HUES64 (cell line): ENCODE results near the gene SP4.
A peak's percentile ranks its signal among the peaks of the same experiment; 100 is the strongest.

ENCODE experiments used
- H3K27ac ChIP-seq: 2 replicates; pipeline ENCODE4 v1.7.0; 2013; ENCODE audit warnings: low read depth, low read length, inconsistent platforms
- H3K27me3 ChIP-seq: 2 replicates; pipeline ENCODE4 v1.6.1; 2013; ENCODE audit warnings: mild to moderate bottlenecking, low read length; ENCODE audit not compliant: insufficient read depth
- H3K36me3 ChIP-seq: 2 replicates; pipeline ENCODE4 v1.6.1; 2013; ENCODE audit warnings: mild to moderate bottlenecking, low read length; ENCODE audit not compliant: insufficient read depth
- H3K4me1 ChIP-seq: 2 replicates; pipeline ENCODE4 v1.6.1; 2013; ENCODE audit warnings: mild to moderate bottlenecking, low read length, moderate library complexity; ENCODE audit not compliant: insufficient read depth
- H3K4me3 ChIP-seq: 2 replicates; pipeline ENCODE4 v1.5.1; 2013; ENCODE audit warnings: mild to moderate bottlenecking, low read length, moderate library complexity
- H3K9ac ChIP-seq: 2 replicates; pipeline ENCODE4 v1.6.1; 2013; ENCODE audit warnings: mild to moderate bottlenecking, low read depth, low read length
- H3K9me3 ChIP-seq: 2 replicates; pipeline ENCODE4 v1.6.1; 2013; ENCODE audit warnings: low read depth, low read length; ENCODE audit not compliant: insufficient read depth
- WGBS: fragments of 150-250, 120-280 bp; methylation state at CpG from one replicate; pipeline ENCODE4 v1.1.7; 2013; ENCODE audit warnings: missing lambda C conversion rate; 5-methylcytosine and 5-hydroxymethylcytosine counted together

The SP4 gene

DNA sequence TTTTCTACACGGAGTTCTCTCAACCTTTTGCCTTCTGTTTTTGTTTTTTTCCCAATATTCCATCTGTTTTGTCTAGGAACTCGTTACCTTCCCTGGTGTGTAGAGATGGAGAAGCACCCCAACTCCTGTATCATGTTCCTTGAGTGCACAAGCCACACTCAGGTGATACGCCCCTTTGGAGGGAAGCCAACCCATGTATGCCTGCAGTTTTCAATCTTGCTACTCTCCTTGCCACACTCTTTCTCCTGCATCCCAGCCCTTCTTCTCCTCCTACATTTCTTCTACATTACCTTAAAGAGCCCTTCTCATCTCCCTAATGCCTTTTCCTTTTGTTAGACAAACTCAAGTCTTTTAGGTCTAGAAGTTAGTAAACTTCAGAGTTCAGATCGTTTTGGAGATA, 10.2 kb upstream of the SP4 start:
- Histone ChIP-seq H3K36me3 (no peaks in the 10 kb centered on the region), H3K9ac (no peak overlapping the region), H3K27ac (no peak overlapping the region), H3K4me1 (peaks cover 10% of the 10 kb centered on the region; the same call in 1 of the 2 replicates), H3K4me3 (no peak overlapping the region), H3K27me3 (no peaks in the 10 kb centered on the region), H3K9me3 (no peaks in the 10 kb centered on the region)
- WGBS, result 93% methylated on average over 3 of the region's 4 CpGs

DNA sequence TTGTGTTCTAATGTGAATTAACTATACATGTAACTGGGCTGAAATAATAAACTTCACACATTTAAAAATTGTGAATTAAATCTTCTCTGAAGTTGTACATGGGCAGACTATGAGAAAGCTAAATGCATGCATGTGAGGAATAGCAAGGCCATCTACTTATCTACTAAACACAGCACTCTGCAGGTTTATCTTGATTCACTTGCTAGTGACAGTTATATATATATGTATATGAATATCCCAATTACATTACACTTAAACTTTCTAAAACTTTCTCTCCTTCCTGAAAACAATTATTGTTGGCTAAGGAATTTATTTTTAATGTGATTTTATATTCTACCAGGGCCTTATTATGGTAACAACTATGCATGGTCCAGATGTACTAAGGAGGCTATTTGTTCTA, 5.1 kb upstream of the SP4 start:
- Histone ChIP-seq H3K4me3 (no peak overlapping the region), H3K4me1 (peaks cover 12% of the 10 kb centered on the region), H3K27ac (no peak overlapping the region), H3K36me3 (no peaks in the 10 kb centered on the region), H3K27me3 (no peaks in the 10 kb centered on the region), H3K9ac (no peak overlapping the region), H3K9me3 (no peaks in the 10 kb centered on the region)

GRCh38 chr7:21425290-21425689, 2.6 kb upstream of the SP4 start:
- Histone ChIP-seq H3K9ac (no peak overlapping the region), H3K27me3 (no peaks in the 10 kb centered on the region), H3K4me1 (peaks cover 28% of the 10 kb centered on the region), H3K9me3 (no peaks in the 10 kb centered on the region), H3K27ac (no peak overlapping the region), H3K4me3 (no peak overlapping the region), H3K36me3 (peaks cover 13% of the 10 kb centered on the region; the same call in 1 of the 2 replicates)
- WGBS, result 92% methylated on average over 10 of the region's 10 CpGs

DNA sequence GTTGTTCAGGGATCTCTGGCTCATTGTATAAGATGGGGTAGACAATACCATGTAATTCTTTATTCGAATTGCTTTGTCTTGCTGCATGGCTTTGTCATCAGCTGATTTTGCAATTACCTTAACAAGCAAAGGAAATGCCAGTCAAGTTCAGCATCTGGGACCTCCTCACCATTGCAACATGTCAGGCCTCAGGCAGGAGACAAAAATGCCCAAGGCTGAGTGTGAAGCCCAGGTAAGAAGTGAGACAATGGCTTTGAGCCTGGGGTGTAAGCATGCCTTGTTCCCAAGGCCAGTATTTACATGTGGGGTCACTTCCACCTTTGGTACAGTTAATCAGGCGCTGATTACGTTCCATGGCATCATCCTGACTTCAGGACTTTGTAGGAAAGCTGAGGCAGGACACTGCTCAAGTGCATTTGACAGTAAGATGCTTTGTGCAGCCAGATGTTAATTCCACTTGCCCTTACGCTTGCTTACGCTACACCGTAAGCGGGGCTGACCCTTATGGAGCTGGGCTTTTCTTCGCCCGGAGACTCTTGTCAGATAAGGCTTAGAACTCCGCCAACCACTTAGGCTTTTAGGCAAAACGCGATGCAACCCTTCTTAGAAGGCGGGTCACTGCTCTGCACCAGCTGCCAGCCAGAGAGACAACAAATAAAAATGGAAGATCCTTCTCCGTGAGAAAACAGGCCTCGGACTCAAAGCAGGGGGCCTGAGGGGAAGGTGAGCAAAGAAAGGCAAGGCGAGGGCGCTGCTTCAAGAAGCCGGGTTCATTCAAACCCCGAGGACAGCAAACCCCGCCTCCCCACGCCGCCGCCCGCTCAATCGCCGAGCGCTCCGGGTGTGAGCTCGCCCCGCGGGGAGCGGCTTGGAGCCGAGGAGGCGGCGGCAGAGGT, 1.3 kb upstream of the SP4 start:
- peak overlapping the region; percentile 95 for H3K27ac ChIP-seq
- 11% methylated on average over 35 of the region's 35 CpGs for WGBS
- peak overlapping the region; percentile 71 for H3K9ac ChIP-seq
- no peaks in the 10 kb centered on the region for H3K27me3 ChIP-seq
- peaks cover 39% of the 10 kb centered on the region for H3K4me1 ChIP-seq
- H3K9me3 ChIP-seq, result no peaks in the 10 kb centered on the region
- H3K4me3 ChIP-seq, result peak overlapping the region; percentile 62
- peaks cover 19% of the 10 kb centered on the region; the same call in 1 of the 2 replicates for H3K36me3 ChIP-seq

DNA sequence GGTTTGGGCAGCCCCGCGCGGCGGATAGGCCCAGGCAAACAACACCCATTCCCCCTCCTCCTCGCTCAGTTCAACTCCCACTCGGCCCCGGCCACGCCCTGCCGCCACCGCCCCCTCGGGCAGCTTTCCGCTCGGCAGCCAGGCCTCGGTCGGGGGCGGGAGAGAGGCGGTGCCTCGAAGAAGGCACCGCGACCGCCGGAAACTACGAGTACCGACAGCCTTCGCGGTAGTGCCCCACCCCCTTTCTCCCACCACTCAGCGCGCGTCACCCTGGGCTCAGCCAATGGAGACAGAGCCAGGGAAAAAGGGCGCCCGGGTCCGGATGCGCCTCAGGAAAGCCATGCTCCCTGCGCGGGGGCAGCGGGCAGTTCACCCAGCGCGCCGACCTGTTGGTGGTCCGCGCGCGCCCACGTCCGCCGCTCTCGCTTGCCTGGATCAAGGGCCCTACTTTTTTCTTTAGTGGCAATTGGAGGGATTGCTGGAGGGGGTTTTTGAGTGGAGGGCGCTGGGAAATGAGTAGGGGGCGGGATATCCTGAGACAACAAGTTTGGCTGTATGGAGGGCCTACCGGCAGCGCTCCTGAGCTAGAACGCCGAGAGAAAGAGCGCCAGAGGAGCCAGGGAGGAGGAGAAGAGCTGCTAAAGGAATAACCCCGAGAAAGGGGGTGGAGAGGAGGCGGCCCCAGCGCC, 557 bp upstream of the SP4 start:
- no peaks in the 10 kb centered on the region for H3K27me3 ChIP-seq
- H3K36me3 ChIP-seq, result peaks cover 19% of the 10 kb centered on the region; the same call in 1 of the 2 replicates
- peak overlapping the region; percentile 100 for H3K27ac ChIP-seq
- under 1% methylated on average over 57 of the region's 57 CpGs for WGBS
- H3K4me1 ChIP-seq, result peaks cover 41% of the 10 kb centered on the region
- H3K4me3 ChIP-seq, result peak overlapping the region; percentile 94
- no peaks in the 10 kb centered on the region for H3K9me3 ChIP-seq
- H3K9ac ChIP-seq, result peak overlapping the region; percentile 98

DNA sequence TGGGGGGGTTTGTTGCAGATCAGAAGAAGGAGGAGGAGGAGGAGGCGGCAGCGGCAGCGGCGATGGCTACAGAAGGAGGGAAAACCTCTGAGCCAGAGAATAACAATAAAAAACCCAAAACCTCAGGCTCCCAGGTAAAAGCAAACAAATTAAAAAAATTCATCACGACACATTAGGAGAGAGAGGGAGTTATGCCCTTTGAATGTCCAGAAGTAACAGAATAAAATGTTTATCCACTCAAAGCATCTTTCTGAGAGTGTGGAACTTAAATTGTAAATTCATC, 717 bp downstream of the SP4 start:
- no peaks in the 10 kb centered on the region for H3K9me3 ChIP-seq
- H3K9ac ChIP-seq, result peak overlapping the region; percentile 82
- H3K4me3 ChIP-seq, result peak overlapping the region; percentile 94
- H3K36me3 ChIP-seq, result peaks cover 19% of the 10 kb centered on the region; the same call in 1 of the 2 replicates
- H3K27ac ChIP-seq, result peak overlapping the region; percentile 100
- H3K27me3 ChIP-seq, result no peaks in the 10 kb centered on the region
- WGBS, result no CpG with 5 or more reads among the region's 5 CpGs
- peaks cover 41% of the 10 kb centered on the region for H3K4me1 ChIP-seq

DNA sequence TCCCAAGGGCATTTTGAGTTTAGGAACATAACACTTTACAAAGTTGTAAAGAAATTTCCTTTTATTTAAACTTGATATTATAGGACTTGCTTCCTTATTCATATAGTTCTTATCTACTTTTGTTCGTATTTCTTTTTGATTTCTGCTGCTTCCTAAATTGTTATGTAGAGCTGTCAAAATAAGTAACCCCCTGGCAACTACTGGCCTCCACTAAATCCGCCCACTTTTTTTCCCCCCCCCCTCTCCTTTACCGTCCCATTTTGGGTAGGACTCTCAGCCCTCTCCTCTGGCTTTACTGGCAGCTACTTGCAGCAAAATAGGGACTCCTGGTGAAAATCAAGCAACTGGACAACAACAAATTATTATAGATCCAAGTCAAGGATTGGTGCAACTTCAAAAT, 1.1 kb downstream of the SP4 start:
- H3K4me1 ChIP-seq, result peaks cover 41% of the 10 kb centered on the region

GRCh38 chr7:21429786-21430574, 2.1 kb downstream of the SP4 start:
- Histone ChIP-seq H3K27ac (no peak overlapping the region), H3K9ac (no peak overlapping the region), H3K27me3 (no peaks in the 10 kb centered on the region), H3K9me3 (no peaks in the 10 kb centered on the region), H3K36me3 (peaks cover 19% of the 10 kb centered on the region; the same call in 1 of the 2 replicates), H3K4me3 (peak overlapping the region; percentile 51), H3K4me1 (peaks cover 41% of the 10 kb centered on the region)
- whole genome bisulfite sequencing, result 71% methylated on average over 8 of the region's 8 CpGs

More for the DNA sequence above, 1.1 kb downstream of the SP4 start:
- 32% methylated on average over 2 of the region's 3 CpGs for WGBS
- Histone ChIP-seq H3K9ac (peak overlapping the region; percentile 82; the same call in 1 of the 2 replicates), H3K36me3 (peaks cover 19% of the 10 kb centered on the region; the same call in 1 of the 2 replicates), H3K9me3 (no peaks in the 10 kb centered on the region), H3K4me3 (peak overlapping the region; percentile 94), H3K27ac (peak overlapping the region; percentile 100; the same call in 1 of the 2 replicates), H3K27me3 (no peaks in the 10 kb centered on the region)

DNA sequence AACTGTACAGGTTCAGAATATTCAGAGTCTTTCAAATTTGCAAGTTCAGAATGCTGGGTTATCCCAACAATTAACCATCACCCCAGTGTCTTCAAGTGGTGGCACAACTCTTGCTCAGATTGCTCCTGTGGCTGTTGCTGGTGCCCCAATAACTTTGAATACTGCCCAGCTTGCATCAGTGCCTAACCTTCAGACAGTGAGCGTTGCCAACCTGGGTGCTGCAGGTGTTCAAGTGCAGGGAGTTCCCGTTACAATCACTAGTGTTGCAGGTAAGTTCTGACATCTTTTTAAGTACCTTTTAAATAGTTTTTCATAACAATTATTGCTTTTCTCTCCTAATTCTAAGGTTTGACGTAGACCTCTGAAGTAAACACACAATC, 2.7 kb downstream of the SP4 start:
- Histone ChIP-seq H3K4me3 (peak overlapping the region; percentile 51), H3K9ac (no peak overlapping the region), H3K4me1 (peaks cover 38% of the 10 kb centered on the region), H3K27ac (no peak overlapping the region), H3K9me3 (no peaks in the 10 kb centered on the region), H3K36me3 (peaks cover 19% of the 10 kb centered on the region; the same call in 1 of the 2 replicates), H3K27me3 (no peaks in the 10 kb centered on the region)
- 60% methylated on average over 2 of the region's 3 CpGs for WGBS

GRCh38 chr7:21443149-21443841, 15.4 kb downstream of the SP4 start:
- H3K9me3 ChIP-seq, result no peaks in the 10 kb centered on the region
- WGBS, result 96% methylated on average over 7 of the region's 7 CpGs
- no peaks in the 10 kb centered on the region for H3K4me1 ChIP-seq
- no peaks in the 10 kb centered on the region for H3K27me3 ChIP-seq
- no peak overlapping the region for H3K27ac ChIP-seq
- H3K4me3 ChIP-seq, result no peak overlapping the region
- peaks cover 28% of the 10 kb centered on the region for H3K36me3 ChIP-seq
- no peak overlapping the region for H3K9ac ChIP-seq
